Natural killer cell (primary cell): Measurements from ENCODE around the gene GNAT1. TPM values are rescaled to one million over a fixed set of nuclear protein-coding genes. Genes with fewer than 3 reads are reported as not detected.
A peak's percentile ranks its signal among the peaks of the same experiment; 100 is the strongest.

Experiments
- ATAC-seq, 3 donors: fragments of 150-1000 bp in 2 of 3; fragments of 200-7000 bp in 1 of 3; cut with Tn5 transposase; 1 replicate in 1 of 3; 2 replicates in 2 of 3; pipeline ENCODE4 v1.10.0; 2021; ENCODE audit warnings: mild to moderate bottlenecking in 2 of 3, moderate library complexity in 2 of 3
- DNase-seq, 2 donors: peaks; one replicate each; pipeline versions ENCODE4 v3.0.0 to v3.0.0-alpha.2; 2013 to 2021; ENCODE audit warnings: mixed read lengths in 1 of 2
- H3K27ac ChIP-seq: one replicate; pipeline ENCODE4 v1.5.1; 2013; ENCODE audit warnings: mild to moderate bottlenecking, low read length
- H3K27me3 ChIP-seq: one replicate; pipeline ENCODE4 v1.6.1; 2013; ENCODE audit warnings: low read length; ENCODE audit not compliant: control insufficient read depth, insufficient read depth
- H3K36me3 ChIP-seq: one replicate; pipeline ENCODE4 v1.6.1; 2013; ENCODE audit warnings: low read length; ENCODE audit not compliant: control insufficient read depth, insufficient read depth
- H3K4me1 ChIP-seq: one replicate; pipeline ENCODE4 v1.6.1; 2013; ENCODE audit warnings: low read length; ENCODE audit not compliant: control insufficient read depth, insufficient read depth
- H3K4me3 ChIP-seq: one replicate; pipeline ENCODE4 v1.5.1; 2013; ENCODE audit warnings: low read length
- H3K9me3 ChIP-seq: one replicate; pipeline ENCODE4 v1.6.1; 2013; ENCODE audit warnings: low read length; ENCODE audit not compliant: control insufficient read depth, insufficient read depth
- H3K27ac Mint-ChIP-seq, 2 donors: one replicate each; pipeline ENCODE4 v1.8.0; 2022; ENCODE audit warnings: mild to moderate bottlenecking in 2 of 2, mixed read lengths in 2 of 2, moderate library complexity in 1 of 2
- H3K27me3 Mint-ChIP-seq, 2 donors: one replicate each; pipeline ENCODE4 v1.8.0; 2022; ENCODE audit warnings: low read depth in 2 of 2, mixed read lengths in 2 of 2
- H3K36me3 Mint-ChIP-seq: one replicate; pipeline ENCODE4 v1.8.0; 2022; ENCODE audit warnings: mixed read lengths
- H3K4me1 Mint-ChIP-seq, 2 donors: one replicate each; pipeline ENCODE4 v1.8.0; 2022; ENCODE audit warnings: mixed read lengths in 2 of 2
- H3K4me3 Mint-ChIP-seq: one replicate; pipeline ENCODE4 v1.8.0; 2022; ENCODE audit warnings: mild to moderate bottlenecking, moderate library complexity, mixed read lengths
- H3K9me3 Mint-ChIP-seq, 2 donors: one replicate each; pipeline ENCODE4 v1.8.0; 2022; ENCODE audit warnings: mixed read lengths in 2 of 2
- CTCF ChIP-seq: fragments of 200-600 bp; IDR thresholded peaks from one replicate; pipeline ENCODE4 v1.8.0; 2022; ENCODE audit warnings: antibody characterized with exemption
- WGBS: methylation state at CpG from one replicate; pipeline ENCODE4 v1.1.7; 2013; ENCODE audit warnings: missing lambda C conversion rate; ENCODE audit not compliant: insufficient coverage; 5-methylcytosine and 5-hydroxymethylcytosine counted together
- intact Hi-C: fragments of 100-400 bp; cut with micrococcal nuclease; formaldehyde crosslinking; loops from one replicate; pipeline ENCODE4 v1.14.2; 2022
- total RNA-seq, 4 donors: library from RNA; stranded (reverse); fragments of 120-200 nt in 1 of 4; gene quantifications; one replicate each; pipeline versions ENCODE4 v1.2.3 to v1.2.4, GENCODE V29; 2013 to 2022

The GNAT1 gene
- total RNA-seq, 3 donors from 2014 or later (not counting 1 experiment from before 2014, with no cell fraction given): not detected

GRCh38 chr3:50235716-50236483, 44.5 kb downstream of the GNAT1 start, which contains the start of gene GNAI2:
TSS of gene GNAI2 (plus strand) at chr3:50236204. CDS start at chr3:50236336, 132 bp downstream.
- Mint-ChIP-seq H3K4me1 (peaks cover 32 to 49% of the 10 kb centered on the region in 2 donors), H3K27me3 (no peaks in the 10 kb centered on the region), H3K4me3 (peak within 1 kb of the TSS; percentile 98), H3K27ac (peak within 1 kb of the TSS; percentile 95 to 96), H3K9me3 (no peaks in the 10 kb centered on the region), H3K36me3 (no peaks in the 10 kb centered on the region)
- no peaks in the 10 kb centered on the region for H3K9me3 ChIP-seq
- H3K36me3 ChIP-seq: peaks cover 17% of the 10 kb centered on the region
- H3K27ac ChIP-seq: peak within 1 kb of the TSS; percentile 87
- under 1% methylated on average over 75 of the region's 75 CpGs for WGBS
- H3K4me1 ChIP-seq: peaks cover 50% of the 10 kb centered on the region
- DNase-seq: peak; percentile 98 to 99
- no peaks in the 10 kb centered on the region for H3K27me3 ChIP-seq
- TF ChIP-seq CTCF: no peak
- intact Hi-C loops: loop anchor here (1.0 kb wide), 1 partner anchor 9 kb away; no protein-coding TSS in a partner anchor
- H3K4me3 ChIP-seq: peak within 1 kb of the TSS; percentile 96
- ATAC-seq: peak; percentile 85 to 97 (median 88)

- H3K9me3 Mint-ChIP-seq: no peaks in the 10 kb centered on the region
- intact Hi-C loops: no loop called here
- no peaks in the 10 kb centered on the region for H3K9me3 ChIP-seq
- H3K27me3 Mint-ChIP-seq: no peaks in the 10 kb centered on the region
- peak overlapping the region; percentile 87 for H3K27ac ChIP-seq
- peak overlapping the region; percentile 96 for H3K4me3 ChIP-seq
- WGBS: under 1% methylated on average over 13 of the region's 13 CpGs
- peaks cover 57% of the 10 kb centered on the region for H3K4me1 ChIP-seq
- no peaks in the 10 kb centered on the region for H3K36me3 Mint-ChIP-seq
- H3K27me3 ChIP-seq: no peaks in the 10 kb centered on the region
- H3K36me3 ChIP-seq: peaks cover 17% of the 10 kb centered on the region
- TF ChIP-seq CTCF: no peak
- H3K27ac Mint-ChIP-seq: peak overlapping the region; percentile 95 to 96
- no peak for ATAC-seq
- peak overlapping the region; percentile 98 for H3K4me3 Mint-ChIP-seq
- DNase-seq: no peak
- H3K4me1 Mint-ChIP-seq: peaks cover 38 to 55% of the 10 kb centered on the region in 2 donors
Observed at GRCh38 chr3:50236484-50237132, 45.2 kb downstream of the GNAT1 start.

GRCh38 chr3:50237133-50237651, 45.8 kb downstream of the GNAT1 start:
- peaks cover 42 to 61% of the 10 kb centered on the region in 2 donors for H3K4me1 Mint-ChIP-seq
- ATAC-seq (no peak), DNase-seq (peak; percentile 29 to 67)
- H3K27ac Mint-ChIP-seq: peak overlapping the region; percentile 95 to 96
- H3K9me3 ChIP-seq: no peaks in the 10 kb centered on the region
- H3K4me3 ChIP-seq: peak overlapping the region; percentile 96
- TF ChIP-seq CTCF: no peak
- peaks cover 63% of the 10 kb centered on the region for H3K4me1 ChIP-seq
- WGBS: under 1% methylated on average over 7 of the region's 7 CpGs
- no peaks in the 10 kb centered on the region for H3K27me3 ChIP-seq
- no peaks in the 10 kb centered on the region for H3K27me3 Mint-ChIP-seq
- H3K27ac ChIP-seq: peak overlapping the region; percentile 87
- intact Hi-C loops: no loop called here
- H3K36me3 Mint-ChIP-seq: no peaks in the 10 kb centered on the region
- H3K9me3 Mint-ChIP-seq: no peaks in the 10 kb centered on the region
- H3K4me3 Mint-ChIP-seq: peak overlapping the region; percentile 98
- peaks cover 17% of the 10 kb centered on the region for H3K36me3 ChIP-seq
